Keratinocyte (primary cell): ENCODE results near the gene C17orf58.

ENCODE experiments used
- CTCF ChIP-seq, 3 experiments: IDR thresholded peaks in 1 of 3; conservative IDR thresholded peaks in 1 of 3; optimal IDR thresholded peaks in 1 of 3; 2 replicates in 2 of 3; 3 replicates in 1 of 3; pipeline versions ENCODE3 to v1.5.1; 2011; ENCODE audit warnings: low read length in 3 of 3, mild to moderate bottlenecking in 3 of 3, moderate library complexity in 2 of 3, control low read depth in 1 of 3, inconsistent platforms in 1 of 3; ENCODE audit not compliant: insufficient read depth in 2 of 3; ENCODE audit errors: extremely low read depth in 1 of 3
- EZH2 ChIP-seq: IDR thresholded peaks from one replicate; pipeline ENCODE4 v1.6.1; 2012; ENCODE audit warnings: inconsistent platforms, mild to moderate bottlenecking, low read length, moderate library complexity

DNA sequence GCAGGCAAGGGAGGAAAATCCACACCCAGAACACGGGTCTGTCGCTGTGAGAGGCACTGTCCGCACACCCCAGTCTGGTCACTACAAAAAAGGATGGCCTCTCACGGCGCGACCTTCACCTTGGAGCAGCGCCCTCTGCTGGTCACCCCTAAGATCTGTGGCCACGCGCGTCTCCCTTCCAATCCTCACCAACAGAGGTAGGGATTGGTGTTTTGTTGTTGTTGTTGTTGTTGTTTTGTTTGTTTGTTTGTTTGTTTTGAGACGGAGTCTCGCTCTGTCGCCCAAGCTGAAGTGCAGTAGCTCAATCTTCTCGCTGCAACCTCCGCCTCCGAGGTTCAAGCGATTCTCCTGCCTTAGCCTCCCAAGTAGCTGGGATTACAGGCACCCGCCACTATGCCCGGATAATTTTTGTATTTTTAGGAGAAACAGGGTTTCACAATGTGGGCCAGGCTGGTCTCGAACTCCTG lies 15.0 kb upstream of the C17orf58 start:
- TF ChIP-seq EZH2 (no peak), CTCF (optimal IDR thresholded peaks at IDR 0.05 in 1 of 3, IDR thresholded peaks at IDR 0.05 in 1 of 3, conservative IDR thresholded peaks at IDR 0.05 in 1 of 3; ENCODE audit: extremely low read depth in 1 of 3, insufficient read depth in 2 of 3, low read length in 3 of 3) (peak; percentile 69 to 86 (median 78))
